ENCODE measurements around the gene GK2.

DNA sequence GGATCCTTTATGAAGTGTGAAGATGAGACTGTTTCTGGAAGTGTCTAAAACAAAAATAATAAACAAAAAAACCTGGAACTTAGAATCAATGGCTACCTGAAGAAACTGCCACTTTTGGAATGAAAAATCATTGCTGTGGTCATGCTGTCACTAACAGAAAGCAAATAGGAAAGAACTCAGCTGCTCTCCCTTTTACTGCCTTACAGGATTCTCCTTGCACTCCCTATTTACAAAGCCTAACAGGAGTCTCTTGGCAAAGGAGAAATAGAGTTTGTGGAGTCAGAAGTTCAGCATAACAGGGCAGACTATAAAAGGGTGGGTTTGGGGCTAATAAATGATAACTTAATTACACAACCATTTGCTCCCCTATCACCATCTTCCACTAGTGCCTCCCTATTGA is 19.0 kb upstream of the GK2 start:
- TF ChIP-seq, protein P1, sequence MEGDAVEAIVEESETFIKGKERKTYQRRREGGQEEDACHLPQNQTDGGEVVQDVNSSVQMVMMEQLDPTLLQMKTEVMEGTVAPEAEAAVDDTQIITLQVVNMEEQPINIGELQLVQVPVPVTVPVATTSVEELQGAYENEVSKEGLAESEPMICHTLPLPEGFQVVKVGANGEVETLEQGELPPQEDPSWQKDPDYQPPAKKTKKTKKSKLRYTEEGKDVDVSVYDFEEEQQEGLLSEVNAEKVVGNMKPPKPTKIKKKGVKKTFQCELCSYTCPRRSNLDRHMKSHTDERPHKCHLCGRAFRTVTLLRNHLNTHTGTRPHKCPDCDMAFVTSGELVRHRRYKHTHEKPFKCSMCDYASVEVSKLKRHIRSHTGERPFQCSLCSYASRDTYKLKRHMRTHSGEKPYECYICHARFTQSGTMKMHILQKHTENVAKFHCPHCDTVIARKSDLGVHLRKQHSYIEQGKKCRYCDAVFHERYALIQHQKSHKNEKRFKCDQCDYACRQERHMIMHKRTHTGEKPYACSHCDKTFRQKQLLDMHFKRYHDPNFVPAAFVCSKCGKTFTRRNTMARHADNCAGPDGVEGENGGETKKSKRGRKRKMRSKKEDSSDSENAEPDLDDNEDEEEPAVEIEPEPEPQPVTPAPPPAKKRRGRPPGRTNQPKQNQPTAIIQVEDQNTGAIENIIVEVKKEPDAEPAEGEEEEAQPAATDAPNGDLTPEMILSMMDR (IDR thresholded peaks at IDR 0.05): no peak
- TF ChIP-seq POLR2A (IDR thresholded peaks at IDR 0.05) (no peak), POLR2AphosphoS5 (IDR thresholded peaks at IDR 0.05) (no peak), EP300 (IDR thresholded peaks at IDR 0.05) (no peak)
